Measurements from ENCODE around the gene PCGF1. TPM values are rescaled to one million over a fixed set of nuclear protein-coding genes. Genes with fewer than 3 reads are reported as not detected.

The PCGF1 gene
- total and polyA plus RNA-seq, 2 of the 13 experiments (the other 11 are each of a cell fraction or from before 2014, with no cell fraction given) = 20.4 to 22.6 TPM

DNA sequence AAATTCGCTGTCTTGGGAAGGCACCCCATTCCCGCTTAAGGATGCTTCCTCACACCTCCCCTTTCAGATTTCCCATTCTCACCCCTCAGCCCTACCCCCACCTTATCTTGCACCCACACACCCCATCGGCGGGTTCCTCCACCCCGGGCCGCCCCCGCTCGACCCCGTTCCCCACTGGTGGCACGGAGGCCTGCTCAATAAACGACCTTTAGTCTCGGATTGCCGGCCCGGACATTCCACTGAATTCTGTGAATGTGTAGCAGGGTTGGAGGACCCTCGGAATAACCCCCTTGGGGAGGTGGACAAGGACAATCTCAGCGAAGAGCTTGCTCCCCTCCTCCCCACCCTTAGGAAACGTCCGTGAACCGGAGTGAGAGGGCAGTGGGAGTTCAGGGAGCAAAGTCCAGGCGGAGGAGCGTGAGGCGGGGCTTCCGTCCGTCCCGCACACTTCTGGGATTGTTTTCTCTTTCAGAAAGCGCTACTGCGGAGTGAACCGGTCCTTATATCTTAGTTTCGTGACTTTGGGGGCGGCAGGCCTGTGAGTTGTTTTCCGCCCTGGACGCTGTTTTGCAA, 5.3 kb downstream of the PCGF1 start (continued):
- TF ChIP-seq ZFP36 (IDR thresholded peaks at IDR 0.05; ENCODE audit: borderline replicate concordance, low read depth, low read length, partially characterized antibody) (no peak), EEA1 (CRISPR knock-in tag; IDR thresholded peaks at IDR 0.05; ENCODE audit: borderline replicate concordance) (no peak), RAD21 (CRISPR knock-in tag; IDR thresholded peaks at IDR 0.05) (no peak), ZMYM2 (CRISPR knock-in tag; IDR thresholded peaks at IDR 0.05) (no peak), THAP11 (CRISPR knock-in tag; IDR thresholded peaks at IDR 0.05) (peak; percentile 84), POLR2AphosphoS5 (IDR thresholded peaks at IDR 0.05; ENCODE audit: low read depth, low read length) (peak; percentile 86), ZNF749 (CRISPR knock-in tag; IDR thresholded peaks at IDR 0.05; ENCODE audit: borderline replicate concordance) (0 out of 2 replicates have a peak, but pooled peaks have one; percentile 12), ZNF225 (CRISPR knock-in tag; IDR thresholded peaks at IDR 0.05) (no peak)
- TF ChIP-seq, protein P1, sequence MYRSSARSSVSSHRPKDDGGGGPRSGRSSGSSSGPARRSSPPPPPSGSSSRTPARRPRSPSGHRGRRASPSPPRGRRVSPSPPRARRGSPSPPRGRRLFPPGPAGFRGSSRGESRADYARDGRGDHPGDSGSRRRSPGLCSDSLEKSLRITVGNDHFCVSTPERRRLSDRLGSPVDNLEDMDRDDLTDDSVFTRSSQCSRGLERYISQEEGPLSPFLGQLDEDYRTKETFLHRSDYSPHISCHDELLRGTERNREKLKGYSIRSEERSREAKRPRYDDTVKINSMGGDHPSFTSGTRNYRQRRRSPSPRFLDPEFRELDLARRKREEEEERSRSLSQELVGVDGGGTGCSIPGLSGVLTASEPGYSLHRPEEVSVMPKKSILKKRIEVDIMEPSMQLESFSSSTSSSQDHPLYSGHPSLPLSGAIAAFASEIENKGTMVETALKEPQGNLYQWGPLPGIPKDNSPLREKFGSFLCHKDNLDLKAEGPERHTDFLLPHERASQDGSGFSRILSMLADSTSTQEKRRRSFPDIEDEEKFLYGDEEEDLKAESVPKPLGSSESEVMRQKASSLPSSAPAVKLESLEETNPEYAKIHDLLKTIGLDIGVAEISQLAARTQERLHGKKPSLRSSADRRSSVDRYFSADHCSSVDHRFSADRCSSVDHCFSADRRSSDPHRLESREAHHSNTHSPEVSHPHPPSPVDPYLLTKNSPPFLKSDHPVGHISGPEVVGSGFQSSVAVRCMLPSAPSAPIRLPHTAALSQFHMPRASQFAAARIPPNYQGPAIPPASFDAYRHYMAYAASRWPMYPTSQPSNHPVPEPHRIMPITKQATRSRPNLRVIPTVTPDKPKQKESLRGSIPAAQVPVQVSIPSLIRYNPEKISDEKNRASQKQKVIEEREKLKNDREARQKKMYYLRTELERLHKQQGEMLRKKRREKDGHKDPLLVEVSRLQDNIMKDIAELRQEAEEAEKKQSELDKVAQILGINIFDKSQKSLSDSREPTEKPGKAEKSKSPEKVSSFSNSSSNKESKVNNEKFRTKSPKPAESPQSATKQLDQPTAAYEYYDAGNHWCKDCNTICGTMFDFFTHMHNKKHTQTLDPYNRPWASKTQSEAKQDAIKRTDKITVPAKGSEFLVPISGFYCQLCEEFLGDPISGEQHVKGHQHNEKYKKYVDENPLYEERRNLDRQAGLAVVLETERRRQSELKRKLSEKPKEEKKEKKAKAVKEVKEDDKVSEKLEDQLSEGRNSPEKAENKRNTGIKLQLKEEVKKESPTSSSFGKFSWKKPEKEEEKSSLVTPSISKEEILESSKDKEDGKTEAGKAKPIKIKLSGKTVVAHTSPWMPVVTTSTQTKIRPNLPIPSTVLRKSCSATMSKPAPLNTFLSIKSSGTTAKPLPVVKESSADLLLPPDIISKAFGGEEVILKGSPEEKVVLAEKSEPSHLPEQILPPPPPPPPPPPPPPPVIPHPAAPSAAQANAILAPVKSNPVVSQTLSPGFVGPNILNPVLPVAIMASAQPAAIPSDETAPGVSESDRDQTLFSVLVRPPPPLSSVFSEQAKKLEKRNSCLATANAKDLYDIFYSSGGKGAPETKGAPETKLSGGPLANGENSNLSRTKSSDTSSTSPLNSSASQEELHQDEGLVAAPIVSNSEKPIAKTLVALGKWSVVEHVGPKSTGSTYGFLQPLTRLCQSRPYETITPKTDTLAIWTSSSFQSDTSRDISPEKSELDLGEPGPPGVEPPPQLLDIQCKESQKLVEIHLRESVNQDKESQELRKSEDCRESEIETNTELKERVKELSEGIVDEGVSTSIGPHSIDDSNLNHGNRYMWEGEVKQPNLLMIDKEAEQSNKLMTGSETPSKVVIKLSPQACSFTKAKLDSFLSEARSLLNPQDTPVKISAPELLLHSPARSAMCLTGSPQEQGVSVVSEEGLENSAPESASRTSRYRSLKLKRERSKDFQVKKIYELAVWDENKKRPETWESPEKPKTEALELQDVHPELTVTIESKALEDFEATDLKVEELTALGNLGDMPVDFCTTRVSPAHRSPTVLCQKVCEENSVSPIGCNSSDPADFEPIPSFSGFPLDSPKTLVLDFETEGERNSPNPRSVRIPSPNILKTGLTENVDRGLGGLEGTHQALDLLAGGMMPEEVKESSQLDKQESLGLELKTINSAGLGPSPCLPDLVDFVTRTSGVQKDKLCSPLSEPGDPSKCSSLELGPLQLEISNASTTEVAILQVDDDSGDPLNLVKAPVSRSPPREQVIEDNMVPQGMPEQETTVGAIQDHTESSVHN (CRISPR knock-in tag; IDR thresholded peaks at IDR 0.05) = no peak
- TF ChIP-seq, protein P2, sequence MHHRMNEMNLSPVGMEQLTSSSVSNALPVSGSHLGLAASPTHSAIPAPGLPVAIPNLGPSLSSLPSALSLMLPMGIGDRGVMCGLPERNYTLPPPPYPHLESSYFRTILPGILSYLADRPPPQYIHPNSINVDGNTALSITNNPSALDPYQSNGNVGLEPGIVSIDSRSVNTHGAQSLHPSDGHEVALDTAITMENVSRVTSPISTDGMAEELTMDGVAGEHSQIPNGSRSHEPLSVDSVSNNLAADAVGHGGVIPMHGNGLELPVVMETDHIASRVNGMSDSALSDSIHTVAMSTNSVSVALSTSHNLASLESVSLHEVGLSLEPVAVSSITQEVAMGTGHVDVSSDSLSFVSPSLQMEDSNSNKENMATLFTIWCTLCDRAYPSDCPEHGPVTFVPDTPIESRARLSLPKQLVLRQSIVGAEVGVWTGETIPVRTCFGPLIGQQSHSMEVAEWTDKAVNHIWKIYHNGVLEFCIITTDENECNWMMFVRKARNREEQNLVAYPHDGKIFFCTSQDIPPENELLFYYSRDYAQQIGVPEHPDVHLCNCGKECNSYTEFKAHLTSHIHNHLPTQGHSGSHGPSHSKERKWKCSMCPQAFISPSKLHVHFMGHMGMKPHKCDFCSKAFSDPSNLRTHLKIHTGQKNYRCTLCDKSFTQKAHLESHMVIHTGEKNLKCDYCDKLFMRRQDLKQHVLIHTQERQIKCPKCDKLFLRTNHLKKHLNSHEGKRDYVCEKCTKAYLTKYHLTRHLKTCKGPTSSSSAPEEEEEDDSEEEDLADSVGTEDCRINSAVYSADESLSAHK (CRISPR knock-in tag; IDR thresholded peaks at IDR 0.05; ENCODE audit: borderline replicate concordance) = 0 out of 2 replicates have a peak, but pooled peaks have one; percentile 57
- TF ChIP-seq, protein P3, sequence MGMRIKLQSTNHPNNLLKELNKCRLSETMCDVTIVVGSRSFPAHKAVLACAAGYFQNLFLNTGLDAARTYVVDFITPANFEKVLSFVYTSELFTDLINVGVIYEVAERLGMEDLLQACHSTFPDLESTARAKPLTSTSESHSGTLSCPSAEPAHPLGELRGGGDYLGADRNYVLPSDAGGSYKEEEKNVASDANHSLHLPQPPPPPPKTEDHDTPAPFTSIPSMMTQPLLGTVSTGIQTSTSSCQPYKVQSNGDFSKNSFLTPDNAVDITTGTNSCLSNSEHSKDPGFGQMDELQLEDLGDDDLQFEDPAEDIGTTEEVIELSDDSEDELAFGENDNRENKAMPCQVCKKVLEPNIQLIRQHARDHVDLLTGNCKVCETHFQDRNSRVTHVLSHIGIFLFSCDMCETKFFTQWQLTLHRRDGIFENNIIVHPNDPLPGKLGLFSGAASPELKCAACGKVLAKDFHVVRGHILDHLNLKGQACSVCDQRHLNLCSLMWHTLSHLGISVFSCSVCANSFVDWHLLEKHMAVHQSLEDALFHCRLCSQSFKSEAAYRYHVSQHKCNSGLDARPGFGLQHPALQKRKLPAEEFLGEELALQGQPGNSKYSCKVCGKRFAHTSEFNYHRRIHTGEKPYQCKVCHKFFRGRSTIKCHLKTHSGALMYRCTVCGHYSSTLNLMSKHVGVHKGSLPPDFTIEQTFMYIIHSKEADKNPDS (CRISPR knock-in tag; IDR thresholded peaks at IDR 0.05) = no peak
- TF ChIP-seq, protein P4, sequence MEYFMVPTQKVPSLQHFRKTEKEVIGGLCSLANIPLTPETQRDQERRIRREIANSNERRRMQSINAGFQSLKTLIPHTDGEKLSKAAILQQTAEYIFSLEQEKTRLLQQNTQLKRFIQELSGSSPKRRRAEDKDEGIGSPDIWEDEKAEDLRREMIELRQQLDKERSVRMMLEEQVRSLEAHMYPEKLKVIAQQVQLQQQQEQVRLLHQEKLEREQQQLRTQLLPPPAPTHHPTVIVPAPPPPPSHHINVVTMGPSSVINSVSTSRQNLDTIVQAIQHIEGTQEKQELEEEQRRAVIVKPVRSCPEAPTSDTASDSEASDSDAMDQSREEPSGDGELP (IDR thresholded peaks at IDR 0.05; ENCODE audit: borderline replicate concordance, low read depth) = peak; percentile 32; the same call in 1 of the 2 replicates
- TF ChIP-seq, protein P5, sequence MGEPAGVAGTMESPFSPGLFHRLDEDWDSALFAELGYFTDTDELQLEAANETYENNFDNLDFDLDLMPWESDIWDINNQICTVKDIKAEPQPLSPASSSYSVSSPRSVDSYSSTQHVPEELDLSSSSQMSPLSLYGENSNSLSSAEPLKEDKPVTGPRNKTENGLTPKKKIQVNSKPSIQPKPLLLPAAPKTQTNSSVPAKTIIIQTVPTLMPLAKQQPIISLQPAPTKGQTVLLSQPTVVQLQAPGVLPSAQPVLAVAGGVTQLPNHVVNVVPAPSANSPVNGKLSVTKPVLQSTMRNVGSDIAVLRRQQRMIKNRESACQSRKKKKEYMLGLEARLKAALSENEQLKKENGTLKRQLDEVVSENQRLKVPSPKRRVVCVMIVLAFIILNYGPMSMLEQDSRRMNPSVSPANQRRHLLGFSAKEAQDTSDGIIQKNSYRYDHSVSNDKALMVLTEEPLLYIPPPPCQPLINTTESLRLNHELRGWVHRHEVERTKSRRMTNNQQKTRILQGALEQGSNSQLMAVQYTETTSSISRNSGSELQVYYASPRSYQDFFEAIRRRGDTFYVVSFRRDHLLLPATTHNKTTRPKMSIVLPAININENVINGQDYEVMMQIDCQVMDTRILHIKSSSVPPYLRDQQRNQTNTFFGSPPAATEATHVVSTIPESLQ (CRISPR knock-in tag; conservative IDR thresholded peaks at IDR 0.05) = 0 out of 2 replicates have a peak, but pooled peaks have one; percentile 26
